Testis (tissue), 3 donors: Measurements from ENCODE around the gene POLR3F. TPM values are rescaled to one million over a fixed set of nuclear protein-coding genes. Genes with fewer than 3 reads are reported as not detected.

ENCODE experiments used
- DNase-seq: peaks from one replicate; pipeline ENCODE4 v3.0.0-alpha.2; 2019
- H3K27ac ChIP-seq, 2 donors: fragments of 200-600 bp; sonication (generic); one replicate each; pipeline ENCODE4 v1.5.1; 2019
- H3K27me3 ChIP-seq: fragments of 200-600 bp; sonication (generic); one replicate; pipeline ENCODE4 v1.5.1; 2019
- H3K36me3 ChIP-seq: fragments of 200-600 bp; sonication (generic); one replicate; pipeline ENCODE4 v1.5.1; 2017; ENCODE audit warnings: low read depth; ENCODE audit errors: missing control alignments
- H3K4me1 ChIP-seq: fragments of 200-600 bp; sonication (generic); one replicate; pipeline ENCODE4 v1.5.1; 2019
- H3K4me3 ChIP-seq, 2 donors: fragments of 200-600 bp; sonication (generic); one replicate each; pipeline ENCODE4 v1.5.1; 2017 to 2019
- H3K9me3 ChIP-seq: fragments of 200-600 bp; sonication (generic); one replicate; pipeline ENCODE4 v1.5.1; 2017
- CTCF ChIP-seq, 3 experiments: fragments of 450-650 bp in 2 of 3; fragments of 200-600 bp in 1 of 3; sonication (generic) in 1 of 3; IDR thresholded peaks; one replicate each; pipeline ENCODE4 v1.5.1; 2016 to 2019; ENCODE audit warnings: antibody characterized with exemption in 3 of 3, mild to moderate bottlenecking in 2 of 3, moderate library complexity in 1 of 3
- POLR2A ChIP-seq: fragments of 450-650 bp; IDR thresholded peaks from one replicate; pipeline ENCODE4 v1.6.1; 2017; ENCODE audit warnings: antibody characterized with exemption, mild to moderate bottlenecking, moderate library complexity
- WGBS, 2 donors: methylation state at CpG; one replicate each; pipeline ENCODE4 v1.1.5; 2018; 5-methylcytosine and 5-hydroxymethylcytosine counted together
- intact Hi-C: fragments of 100-400 bp; cut with DNase I; formaldehyde crosslinking; loops from one replicate; pipeline ENCODE4 v1.15.1; 2023; ENCODE audit warnings: low total_unique reads
- microRNA counts, 2 donors: library from miRNA; unstranded; fragments of <30 nt; microRNA quantifications; one replicate each; lab custom pipeline; 2016
- microRNA-seq, 2 donors: library from miRNA; unstranded; fragments of <30 nt; microRNA quantifications; one replicate each; pipeline ENCODE4, GENCODE V29; 2016; ENCODE audit warnings: borderline number of aligned reads in 2 of 2, borderline replicate concordance in 1 of 2
- polyA plus RNA-seq: library from polyadenylated mRNA; stranded (reverse); fragments of 350-450 nt; fragmentation: Illumina TruSeq; extraction: RNeasy Lipid Tissue Mini Kit (QIAGEN cat#74804); gene quantifications from one replicate; pipeline ENCODE4 v1.2.3, GENCODE V29; 2014; ENCODE audit warnings: low read depth, low replicate concordance; ENCODE audit not compliant: insufficient read depth
- small RNA-seq, 2 donors: library from RNA; depleted of rRNA; stranded (forward); fragments of <200 nt; gene quantifications; one replicate each; pipeline ENCODE3, GENCODE V24; 2016
- total RNA-seq, 2 donors: library from RNA; depleted of rRNA; stranded (reverse); fragments of >200 nt; gene quantifications; one replicate each; pipeline ENCODE4 v1.2.3, GENCODE V29; 2016

Gene POLR3F
- total and polyA plus RNA-seq, 3 donors from 2014 or later, result 14.8 to 17.5 (median 15.2) TPM

GRCh38 chr20:18532626-18533025 is 65.4 kb downstream of the POLR3F start:
- Histone ChIP-seq H3K4me3 (no peak overlapping the region), H3K36me3 (no peaks in the 10 kb centered on the region), H3K27me3 (no peaks in the 10 kb centered on the region), H3K4me1 (no peaks in the 10 kb centered on the region), H3K27ac (no peak overlapping the region), H3K9me3 (no peaks in the 10 kb centered on the region)
- no peak for DNase-seq
- WGBS, 2 donors, result 93 to 96% methylated on average over 6 of the region's 6 CpGs
- intact Hi-C loops, result no loop called here
- TF ChIP-seq CTCF (IDR thresholded peaks at IDR 0.05), result no peak

GRCh38 chr20:18533491-18533890 is 66.3 kb downstream of the POLR3F start:
- no peaks in the 10 kb centered on the region for H3K27me3 ChIP-seq
- H3K9me3 ChIP-seq, result no peaks in the 10 kb centered on the region
- H3K27ac ChIP-seq, result no peak overlapping the region
- intact Hi-C loops, result no loop called here
- H3K4me1 ChIP-seq, result no peaks in the 10 kb centered on the region
- WGBS, 2 donors, result 63 to 67% methylated on average over 1 of the region's 1 CpG
- no peaks in the 10 kb centered on the region for H3K36me3 ChIP-seq
- H3K4me3 ChIP-seq, result no peak overlapping the region
- no peak for DNase-seq
- TF ChIP-seq CTCF (IDR thresholded peaks at IDR 0.05) (no peak), POLR2A (no peak)

- no peak overlapping the region for H3K4me3 ChIP-seq
- no peak for TF ChIP-seq POLR2A
- TF ChIP-seq CTCF (IDR thresholded peaks at IDR 0.05), result no peak
- no peak overlapping the region for H3K27ac ChIP-seq
- WGBS, 2 donors, result 79 to 95% methylated on average over 6 of the region's 6 CpGs
- no peaks in the 10 kb centered on the region for H3K9me3 ChIP-seq
- H3K4me1 ChIP-seq, result no peaks in the 10 kb centered on the region
- DNase-seq, result no peak
- no peaks in the 10 kb centered on the region for H3K27me3 ChIP-seq
- intact Hi-C loops, result no loop called here
- no peaks in the 10 kb centered on the region for H3K36me3 ChIP-seq
These were observed 66.9 kb downstream of the POLR3F start for GRCh38 chr20:18533978-18534644.

MicroRNAs within 50 kb of the gene (microRNA counts, 767-probe panel; counts per million panel counts)
- 0 to 152 counts per million in 2 donors for microRNA hsa-miR-3192 (lab: Ali Mortazavi, UCI)

Small RNAs within 50 kb of the gene (microRNA-seq; reads per million reads assigned to microRNA genes)
- gene MIR3192, result 1.4 to 4.1 reads per million in 2 donors

Small RNAs within 50 kb of the gene (small RNA-seq; reads per million reads assigned to genes)
- 0 reads per million in 2 donors for gene MIR3192
- gene RNA5SP476, result 0 reads per million in 2 donors

Other genes starting within 250 kb of the POLR3F start
- 10 to 100 TPM; 13.2 to 17.0 TPM for gene ZNF133, start 178.9 kb upstream of the POLR3F start, total RNA-seq
- gene ZNF133, start 178.9 kb upstream of the POLR3F start, polyA plus RNA-seq, result 17.1 TPM
- 10 to 100 TPM; 10.2 to 12.1 TPM for gene DZANK1, start 360 bp upstream of the POLR3F start, total RNA-seq
- 11.6 TPM for gene DZANK1, start 360 bp upstream of the POLR3F start, polyA plus RNA-seq
- 10 to 100 TPM; 11.6 to 13.6 TPM for gene RBBP9, start 29.8 kb downstream of the POLR3F start, total RNA-seq
- gene RBBP9, start 29.8 kb downstream of the POLR3F start, polyA plus RNA-seq, result 8.9 TPM
- 10 to 100 TPM; 65.0 to 68.8 TPM for gene SEC23B, start 40.5 kb downstream of the POLR3F start, total RNA-seq
- gene SEC23B, start 40.5 kb downstream of the POLR3F start, polyA plus RNA-seq, result 96.0 TPM
- 10 to 100 TPM; 69.6 to 98.0 TPM for gene SMIM26, start 100.0 kb downstream of the POLR3F start, total RNA-seq
- gene SMIM26, start 100.0 kb downstream of the POLR3F start, polyA plus RNA-seq, result 87.4 TPM
- 10 to 100 TPM; 34.6 to 41.6 TPM for gene DTD1, start 120.7 kb downstream of the POLR3F start, total RNA-seq
- gene DTD1, start 120.7 kb downstream of the POLR3F start, polyA plus RNA-seq, result 39.9 TPM